ENCODE data around the gene PLCB1. TPM values are rescaled to one million over a fixed set of nuclear protein-coding genes. Genes with fewer than 3 reads are reported as not detected.

The PLCB1 gene
- total RNA-seq, 1 experiment from 2014 or later: not detected

DNA sequence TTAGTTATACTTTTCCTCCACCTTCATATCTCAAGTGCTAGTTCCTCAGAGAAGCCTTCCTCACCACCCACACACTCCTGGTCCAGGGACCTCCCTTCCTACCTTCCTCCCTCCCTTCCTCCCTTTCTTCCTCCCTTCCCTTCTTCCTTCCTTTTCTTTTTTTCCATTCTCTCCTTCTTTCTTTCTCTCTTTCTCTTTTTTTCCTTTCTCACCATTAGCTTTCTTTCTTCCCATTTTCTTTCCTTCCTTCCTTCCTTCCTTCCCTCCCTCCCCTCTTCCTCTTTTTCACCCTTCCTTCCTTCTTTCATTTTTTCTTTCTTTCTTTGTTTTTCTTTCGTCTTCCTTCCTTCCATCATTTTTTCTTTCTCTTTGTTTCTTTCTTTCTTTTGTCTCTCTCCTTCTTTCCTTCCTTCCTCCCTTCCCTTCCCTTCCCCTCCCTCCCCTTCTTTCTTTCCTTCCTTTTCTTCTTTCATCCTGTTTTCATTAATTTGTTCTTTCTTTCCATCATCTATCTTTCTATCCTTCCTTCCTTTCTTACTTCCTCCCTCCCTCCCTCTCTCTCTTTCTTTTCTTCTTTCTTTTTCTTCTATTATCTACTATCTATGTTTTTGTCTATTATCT is 416.0 kb downstream of the PLCB1 start:
- no peaks in the 10 kb centered on the region for H4K20me1 ChIP-seq (ENCODE audit: insufficient read depth)
- TF ChIP-seq, protein P1, sequence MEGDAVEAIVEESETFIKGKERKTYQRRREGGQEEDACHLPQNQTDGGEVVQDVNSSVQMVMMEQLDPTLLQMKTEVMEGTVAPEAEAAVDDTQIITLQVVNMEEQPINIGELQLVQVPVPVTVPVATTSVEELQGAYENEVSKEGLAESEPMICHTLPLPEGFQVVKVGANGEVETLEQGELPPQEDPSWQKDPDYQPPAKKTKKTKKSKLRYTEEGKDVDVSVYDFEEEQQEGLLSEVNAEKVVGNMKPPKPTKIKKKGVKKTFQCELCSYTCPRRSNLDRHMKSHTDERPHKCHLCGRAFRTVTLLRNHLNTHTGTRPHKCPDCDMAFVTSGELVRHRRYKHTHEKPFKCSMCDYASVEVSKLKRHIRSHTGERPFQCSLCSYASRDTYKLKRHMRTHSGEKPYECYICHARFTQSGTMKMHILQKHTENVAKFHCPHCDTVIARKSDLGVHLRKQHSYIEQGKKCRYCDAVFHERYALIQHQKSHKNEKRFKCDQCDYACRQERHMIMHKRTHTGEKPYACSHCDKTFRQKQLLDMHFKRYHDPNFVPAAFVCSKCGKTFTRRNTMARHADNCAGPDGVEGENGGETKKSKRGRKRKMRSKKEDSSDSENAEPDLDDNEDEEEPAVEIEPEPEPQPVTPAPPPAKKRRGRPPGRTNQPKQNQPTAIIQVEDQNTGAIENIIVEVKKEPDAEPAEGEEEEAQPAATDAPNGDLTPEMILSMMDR (conservative IDR thresholded peaks at IDR 0.05): no peak
- no peak for TF ChIP-seq EZH2 (IDR thresholded peaks at IDR 0.05; ENCODE audit: low read depth)
- no peaks in the 10 kb centered on the region for H3K9me2 ChIP-seq (ENCODE audit: insufficient read depth)
- intact Hi-C loops (cut with micrococcal nuclease; ENCODE audit: unreplicated experiment): no loop called here
- no peaks in the 10 kb centered on the region for H3K27me3 ChIP-seq (ENCODE audit: insufficient read depth, low read depth)
- no peak overlapping the region for H3K4me2 ChIP-seq
- H3F3A ChIP-seq (ENCODE audit: insufficient read depth, low read depth): no peaks in the 10 kb centered on the region
- H3K4me3 ChIP-seq: no peak overlapping the region
- DNase-seq: no peak
- BruUV-seq (replicated peaks): no TSS peak
- CTCF ChIA-PET: no interaction called here
- H3K27ac ChIP-seq: no peak overlapping the region
- H2AFZ ChIP-seq: no peak overlapping the region
- POLR2A ChIA-PET (ENCODE audit: unreplicated experiment): no interaction called here
- no peaks in the 10 kb centered on the region for H3K4me1 ChIP-seq (replicated peaks; ENCODE audit: insufficient read depth)
- H3K79me2 ChIP-seq (ENCODE audit: low read depth): no peaks in the 10 kb centered on the region
- H3K9me3 ChIP-seq (ENCODE audit: insufficient read depth, low read depth): no peaks in the 10 kb centered on the region
- no peaks in the 10 kb centered on the region for H3K36me3 ChIP-seq (ENCODE audit: low read depth)

DNA sequence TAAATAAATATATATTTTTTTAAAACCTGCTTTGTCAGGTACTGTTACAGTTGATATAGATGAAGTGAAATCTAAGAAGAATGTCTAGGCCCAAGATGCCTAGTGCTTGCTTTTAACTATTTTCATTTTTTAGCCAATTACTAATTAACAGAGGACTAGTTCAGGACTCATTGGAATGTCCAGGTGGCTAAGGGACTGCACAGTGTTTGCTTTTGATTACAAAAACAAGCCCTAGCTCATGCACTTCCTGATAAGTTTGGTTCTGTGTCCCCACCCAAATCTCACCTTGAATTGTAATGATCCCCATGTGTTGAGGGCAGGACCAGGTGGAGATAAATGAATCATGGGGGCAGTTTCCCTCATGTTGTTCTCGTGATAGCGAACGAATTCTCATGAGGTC is 417.1 kb downstream of the PLCB1 start:
- Histone ChIP-seq H3K4me2 (no peak overlapping the region), H3K9me3 (ENCODE audit: insufficient read depth, low read depth) (no peaks in the 10 kb centered on the region), H3K36me3 (ENCODE audit: low read depth) (no peaks in the 10 kb centered on the region), H3K4me3 (no peak overlapping the region), H2AFZ (no peak overlapping the region), H3K27me3 (ENCODE audit: insufficient read depth, low read depth) (no peaks in the 10 kb centered on the region), H3K4me1 (replicated peaks; ENCODE audit: insufficient read depth) (no peaks in the 10 kb centered on the region), H3K27ac (no peak overlapping the region), H4K20me1 (ENCODE audit: insufficient read depth) (no peaks in the 10 kb centered on the region), H3F3A (ENCODE audit: insufficient read depth, low read depth) (no peaks in the 10 kb centered on the region), H3K9me2 (ENCODE audit: insufficient read depth) (no peaks in the 10 kb centered on the region; the same call in 1 of the 2 replicates), H3K79me2 (ENCODE audit: low read depth) (no peaks in the 10 kb centered on the region)
- TF ChIP-seq, protein P1 (conservative IDR thresholded peaks at IDR 0.05): no peak
- TF ChIP-seq EZH2 (IDR thresholded peaks at IDR 0.05; ENCODE audit: low read depth): no peak
- intact Hi-C loops (cut with micrococcal nuclease; ENCODE audit: unreplicated experiment): no loop called here
- BruUV-seq (replicated peaks): no TSS peak
- POLR2A ChIA-PET (ENCODE audit: unreplicated experiment): no interaction called here
- CTCF ChIA-PET: no interaction called here
- no peak for DNase-seq

DNA sequence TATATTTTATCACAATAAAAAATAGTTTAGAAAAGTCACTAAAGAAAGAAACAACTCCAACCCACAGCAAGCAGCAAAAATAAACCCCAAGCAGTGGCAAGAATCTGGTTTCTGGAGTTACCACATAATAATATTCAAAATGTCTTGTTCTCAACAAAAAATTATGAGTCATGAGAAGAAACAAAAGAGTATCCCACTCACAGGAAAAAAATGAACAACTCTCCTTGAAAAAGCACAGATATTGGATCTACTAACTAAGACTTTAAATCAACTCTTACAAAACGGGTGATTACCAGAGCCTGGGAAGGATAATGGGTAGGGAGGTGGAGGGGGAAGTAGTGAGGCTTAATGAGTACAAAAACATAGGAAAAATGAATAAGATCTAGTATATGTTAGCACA is 425.6 kb downstream of the PLCB1 start:
- BruUV-seq (replicated peaks): no TSS peak
- Histone ChIP-seq H3K36me3 (ENCODE audit: low read depth) (no peaks in the 10 kb centered on the region), H3K27ac (no peak overlapping the region), H3K4me2 (no peak overlapping the region), H3K27me3 (ENCODE audit: insufficient read depth, low read depth) (no peaks in the 10 kb centered on the region), H4K20me1 (ENCODE audit: insufficient read depth) (no peaks in the 10 kb centered on the region), H3K9me2 (ENCODE audit: insufficient read depth) (no peaks in the 10 kb centered on the region; the same call in 1 of the 2 replicates), H3F3A (ENCODE audit: insufficient read depth, low read depth) (no peaks in the 10 kb centered on the region), H2AFZ (no peak overlapping the region), H3K79me2 (ENCODE audit: low read depth) (no peaks in the 10 kb centered on the region), H3K4me1 (replicated peaks; ENCODE audit: insufficient read depth) (no peaks in the 10 kb centered on the region), H3K4me3 (no peak overlapping the region), H3K9me3 (ENCODE audit: insufficient read depth, low read depth) (no peaks in the 10 kb centered on the region)
- no peak for TF ChIP-seq EZH2 (IDR thresholded peaks at IDR 0.05; ENCODE audit: low read depth)
- ChIA-PET POLR2A (ENCODE audit: unreplicated experiment) (no interaction called here), CTCF (no interaction called here)
- DNase-seq: no peak
- intact Hi-C loops (cut with micrococcal nuclease; ENCODE audit: unreplicated experiment): no loop called here

DNA sequence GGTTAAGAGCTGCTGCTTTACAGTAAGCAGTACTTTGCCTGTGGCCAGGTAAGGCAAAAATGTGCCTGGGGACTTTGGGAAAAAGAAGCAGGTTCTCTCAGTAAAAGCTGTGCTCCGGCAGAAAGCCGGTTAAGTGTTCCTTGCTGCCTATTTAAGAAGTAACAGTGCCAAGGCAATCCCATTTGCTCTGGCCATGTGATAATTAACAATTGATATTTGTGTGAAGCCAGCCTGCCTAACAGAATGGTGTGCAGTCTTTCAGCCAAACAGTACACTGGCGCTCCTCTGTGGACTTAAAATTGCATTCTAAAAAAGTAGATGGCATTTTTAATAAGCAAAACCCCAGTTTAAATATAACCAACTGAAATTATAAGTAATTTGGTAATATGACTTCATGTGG is 430.3 kb downstream of the PLCB1 start:
- CTCF ChIA-PET: no interaction called here
- 0 out of 2 replicates have a peak, but pooled peaks cover 2% of the 10 kb centered on the region for H3K9me3 ChIP-seq (ENCODE audit: insufficient read depth, low read depth)
- no peak overlapping the region for H3K4me2 ChIP-seq
- no peaks in the 10 kb centered on the region for H3K79me2 ChIP-seq (ENCODE audit: low read depth)
- POLR2A ChIA-PET (ENCODE audit: unreplicated experiment): no interaction called here
- no TSS peak for BruUV-seq (replicated peaks)
- no peak overlapping the region for H3K4me3 ChIP-seq
- H2AFZ ChIP-seq: no peak overlapping the region
- no peak for DNase-seq
- TF ChIP-seq EZH2 (IDR thresholded peaks at IDR 0.05; ENCODE audit: low read depth): no peak
- TF ChIP-seq, protein P1 (conservative IDR thresholded peaks at IDR 0.05): no peak
- no peaks in the 10 kb centered on the region for H3K4me1 ChIP-seq (replicated peaks; ENCODE audit: insufficient read depth)
- H3K27ac ChIP-seq: no peak overlapping the region
- H3K36me3 ChIP-seq (ENCODE audit: low read depth): no peaks in the 10 kb centered on the region
- H4K20me1 ChIP-seq (ENCODE audit: insufficient read depth): no peaks in the 10 kb centered on the region
- no peaks in the 10 kb centered on the region for H3F3A ChIP-seq (ENCODE audit: insufficient read depth, low read depth)
- no peaks in the 10 kb centered on the region for H3K27me3 ChIP-seq (ENCODE audit: insufficient read depth, low read depth)
- intact Hi-C loops (cut with micrococcal nuclease; ENCODE audit: unreplicated experiment): no loop called here
- H3K9me2 ChIP-seq (ENCODE audit: insufficient read depth): no peaks in the 10 kb centered on the region

All from PC-9 (cell line).